ENCODE data around the gene PTTG1IP. TPM values are rescaled to one million over a fixed set of nuclear protein-coding genes. Genes with fewer than 3 reads are reported as not detected.

PTTG1IP gene
- total RNA-seq, 2 donors from 2014 or later: 216 to 244 TPM

GRCh38 chr21:44895859-44896258, 22.4 kb upstream of the PTTG1IP start:
- no peaks in the 10 kb centered on the region for H3K36me3 ChIP-seq
- 87% methylated on average over 11 of the region's 11 CpGs for WGBS
- H3K4me3 ChIP-seq: no peak overlapping the region
- no peaks in the 10 kb centered on the region for H3K27me3 ChIP-seq (replicated peaks; ENCODE audit: insufficient read depth)
- intact Hi-C loops (cut with DNase I): no loop called here
- no peak for DNase-seq (ENCODE audit: low spot score)
- H3K9me3 ChIP-seq: no peaks in the 10 kb centered on the region
- H3K27ac ChIP-seq: no peak overlapping the region
- TF ChIP-seq POLR2AphosphoS5 (IDR thresholded peaks at IDR 0.05) (no peak), POLR2A (IDR thresholded peaks at IDR 0.05) (no peak), CTCF (IDR thresholded peaks at IDR 0.05) (no peak)
- H3K4me1 ChIP-seq (replicated peaks): no peaks in the 10 kb centered on the region

- no peak for DNase-seq (ENCODE audit: low spot score)
- WGBS: 87% methylated on average over 18 of the region's 19 CpGs
- no peak overlapping the region for H3K4me3 ChIP-seq
- TF ChIP-seq POLR2AphosphoS5 (IDR thresholded peaks at IDR 0.05): no peak
- TF ChIP-seq CTCF (IDR thresholded peaks at IDR 0.05): no peak
- TF ChIP-seq POLR2A (IDR thresholded peaks at IDR 0.05): no peak
- H3K9me3 ChIP-seq: no peaks in the 10 kb centered on the region
- no peaks in the 10 kb centered on the region for H3K27me3 ChIP-seq (replicated peaks; ENCODE audit: insufficient read depth)
- no peaks in the 10 kb centered on the region for H3K4me1 ChIP-seq (replicated peaks)
- H3K36me3 ChIP-seq: no peaks in the 10 kb centered on the region
- intact Hi-C loops (cut with DNase I): no loop called here
- no peak overlapping the region for H3K27ac ChIP-seq
Measured at GRCh38 chr21:44894687-44895302, 21.3 kb upstream of the PTTG1IP start.

GRCh38 chr21:44893948-44894656, 20.6 kb upstream of the PTTG1IP start:
- no peaks in the 10 kb centered on the region for H3K27me3 ChIP-seq (replicated peaks; ENCODE audit: insufficient read depth)
- no peaks in the 10 kb centered on the region for H3K4me1 ChIP-seq (replicated peaks)
- DNase-seq (ENCODE audit: low spot score): no peak
- TF ChIP-seq CTCF (IDR thresholded peaks at IDR 0.05): no peak
- no peak for TF ChIP-seq POLR2A (IDR thresholded peaks at IDR 0.05)
- no peak for TF ChIP-seq POLR2AphosphoS5 (IDR thresholded peaks at IDR 0.05)
- intact Hi-C loops (cut with DNase I): loop anchor here (1.0 kb wide), 1 partner anchor 38 kb away; no protein-coding TSS in a partner anchor
- no peak overlapping the region for H3K27ac ChIP-seq
- no peak overlapping the region for H3K4me3 ChIP-seq
- H3K9me3 ChIP-seq: no peaks in the 10 kb centered on the region
- 85% methylated on average over 15 of the region's 15 CpGs for WGBS
- no peaks in the 10 kb centered on the region for H3K36me3 ChIP-seq

- no peaks in the 10 kb centered on the region for H3K36me3 ChIP-seq
- no peak overlapping the region for H3K4me3 ChIP-seq
- intact Hi-C loops (cut with DNase I): loop anchor here (1.0 kb wide), 1 partner anchor 39 kb away; no protein-coding TSS in a partner anchor
- TF ChIP-seq POLR2A (IDR thresholded peaks at IDR 0.05) (no peak), CTCF (IDR thresholded peaks at IDR 0.05) (no peak), POLR2AphosphoS5 (IDR thresholded peaks at IDR 0.05) (no peak)
- H3K4me1 ChIP-seq (replicated peaks): no peaks in the 10 kb centered on the region
- H3K27me3 ChIP-seq (replicated peaks; ENCODE audit: insufficient read depth): no peaks in the 10 kb centered on the region
- WGBS: 91% methylated on average over 7 of the region's 7 CpGs
- DNase-seq (ENCODE audit: low spot score): no peak
- no peak overlapping the region for H3K27ac ChIP-seq
- no peaks in the 10 kb centered on the region for H3K9me3 ChIP-seq
Measured at GRCh38 chr21:44893278-44893556, 19.7 kb upstream of the PTTG1IP start.

All from prostate gland (tissue), 2 donors.